IMR-90 (cell line): ENCODE results near the gene VCPKMT. TPM values are rescaled to one million over a fixed set of nuclear protein-coding genes. Genes with fewer than 3 reads are reported as not detected.

Experiments used
- ATAC-seq: fragments of 200-7000 bp; cut with Tn5 transposase; 2 replicates; pipeline ENCODE4 v1.9.1; 2020; ENCODE audit warnings: low read depth, mild to moderate bottlenecking, moderate library complexity
- BruUV-seq: library from RNA; stranded (reverse); fragments of 400-500 nt; replicated peaks from 2 replicates; lab custom pipeline; 2021; lab: Mats Ljungman, UMichigan
- CTCF ChIA-PET: fragments of 300-600 bp; formaldehyde crosslinking; extraction: SDS; loops from one replicate; lab custom pipeline; 2021; ENCODE audit warnings: antibody characterized with exemption; lab: Yijun Ruan, JAX
- POLR2A ChIA-PET: fragments of 300-600 bp; sonication (Branson Sonifier 250); formaldehyde crosslinking; loops from one replicate; lab custom pipeline; 2022; ENCODE audit warnings: antibody characterized with exemption; ENCODE audit not compliant: unreplicated experiment; lab: Charles Lee
- DNase-seq: peaks from one replicate; pipeline ENCODE4 v3.0.0; 2013
- H2AFZ ChIP-seq: replicated peaks from 2 replicates; pipeline ENCODE3; 2013; ENCODE audit warnings: low read length, mild to moderate bottlenecking; ENCODE audit not compliant: poor library complexity
- H2AK5ac ChIP-seq: 2 replicates; pipeline ENCODE4 v1.6.1; 2013; ENCODE audit warnings: low read depth, low read length, inconsistent platforms
- H2AK9ac ChIP-seq: replicated peaks from 2 replicates; pipeline ENCODE3; 2013; ENCODE audit warnings: mild to moderate bottlenecking, low read depth, low read length, moderate library complexity; ENCODE audit not compliant: poor library complexity
- H2BK120ac ChIP-seq: 2 replicates; pipeline ENCODE4 v1.6.1; 2013; ENCODE audit warnings: low read depth, low read length, inconsistent platforms
- H2BK15ac ChIP-seq: 3 replicates; pipeline ENCODE4 v1.6.1; 2013; ENCODE audit warnings: low read depth, low read length, inconsistent platforms
- H2BK20ac ChIP-seq: 2 replicates; pipeline ENCODE4 v1.6.1; 2013; ENCODE audit warnings: low read depth, mild to moderate bottlenecking, inconsistent platforms, low read length, moderate library complexity
- H2BK5ac ChIP-seq: 2 replicates; pipeline ENCODE4 v1.6.1; 2013; ENCODE audit warnings: mild to moderate bottlenecking, low read depth, low read length, inconsistent platforms; ENCODE audit not compliant: poor library complexity, severe bottlenecking
- H3K14ac ChIP-seq: replicated peaks from 2 replicates; pipeline ENCODE4 v1.6.1; 2013; ENCODE audit warnings: low read depth, low read length, inconsistent platforms
- H3K18ac ChIP-seq: 2 replicates; pipeline ENCODE4 v1.6.1; 2013; ENCODE audit warnings: low read depth, low read length, control low read depth
- H3K23ac ChIP-seq: 2 replicates; pipeline ENCODE4 v1.6.1; 2013; ENCODE audit warnings: low read depth, low read length, inconsistent platforms
- H3K27ac ChIP-seq: 2 replicates; pipeline ENCODE4 v1.5.1; 2013; ENCODE audit warnings: mild to moderate bottlenecking, control low read depth, low read length; ENCODE audit not compliant: insufficient read depth
- H3K27me3 ChIP-seq: 2 replicates; pipeline ENCODE4 v1.6.1; 2013; ENCODE audit warnings: low read length; ENCODE audit not compliant: control insufficient read depth, insufficient read depth
- H3K36me3 ChIP-seq: 2 replicates; pipeline ENCODE4 v1.6.1; 2013; ENCODE audit warnings: low read length, mixed read lengths; ENCODE audit not compliant: control insufficient read depth, insufficient read depth
- H3K4ac ChIP-seq: 2 replicates; pipeline ENCODE4 v1.6.1; 2013; ENCODE audit warnings: low read depth, low read length, inconsistent platforms
- H3K4me1 ChIP-seq: 2 replicates; pipeline ENCODE4 v1.6.1; 2013; ENCODE audit warnings: low read length, mixed read lengths; ENCODE audit not compliant: control insufficient read depth, insufficient read depth
- H3K4me2 ChIP-seq: 2 replicates; pipeline ENCODE4 v1.6.1; 2013; ENCODE audit warnings: low read depth, mild to moderate bottlenecking, control low read depth, low read length, moderate library complexity
- H3K4me3 ChIP-seq: 2 replicates; pipeline ENCODE4 v1.5.1; 2013; ENCODE audit warnings: low read depth, mild to moderate bottlenecking, control low read depth, low read length, moderate library complexity; ENCODE audit not compliant: insufficient read depth
- H3K56ac ChIP-seq: 2 replicates; pipeline ENCODE4 v1.6.1; 2013; ENCODE audit warnings: low read length, inconsistent platforms; ENCODE audit not compliant: insufficient read depth; ENCODE audit errors: extremely low read depth
- H3K79me1 ChIP-seq, 2 experiments: 2 replicates each; pipeline ENCODE4 v1.6.1; 2013; ENCODE audit warnings: low read length in 2 of 2, inconsistent platforms in 1 of 2, low read depth in 1 of 2
- H3K9ac ChIP-seq: 2 replicates; pipeline ENCODE4 v1.6.1; 2013; ENCODE audit warnings: low read depth, low read length, control low read depth
- H3K9me1 ChIP-seq: 2 replicates; pipeline ENCODE4 v1.6.1; 2013; ENCODE audit warnings: low read length, inconsistent platforms; ENCODE audit not compliant: insufficient read depth
- H3K9me3 ChIP-seq: 2 replicates; pipeline ENCODE4 v1.6.1; 2013; ENCODE audit warnings: low read length; ENCODE audit not compliant: control insufficient read depth, insufficient read depth
- H4K20me1 ChIP-seq: 2 replicates; pipeline ENCODE4 v1.6.1; 2013; ENCODE audit warnings: low read length, inconsistent platforms; ENCODE audit not compliant: insufficient read depth
- H4K5ac ChIP-seq: 2 replicates; pipeline ENCODE4 v1.6.1; 2013; ENCODE audit warnings: mild to moderate bottlenecking, low read depth, low read length, control low read depth
- H4K8ac ChIP-seq, 2 experiments: 2 replicates each; pipeline ENCODE4 v1.6.1; 2013; ENCODE audit warnings: low read depth in 2 of 2, low read length in 2 of 2, control low read depth in 1 of 2, inconsistent platforms in 1 of 2
- H4K91ac ChIP-seq: 2 replicates; pipeline ENCODE4 v1.6.1; 2013; ENCODE audit warnings: low read depth, low read length, inconsistent platforms; ENCODE audit not compliant: insufficient read depth
- ELK1 ChIP-seq: fragments of 150-350 bp; IDR thresholded peaks from 2 replicates; pipeline ENCODE4 v1.6.1; 2016; ENCODE audit warnings: low read depth, mild to moderate bottlenecking, low read length, moderate library complexity, borderline replicate concordance
- FOS ChIP-seq: fragments of 150-350 bp; IDR thresholded peaks from 2 replicates; pipeline ENCODE4 v1.6.1; 2016; ENCODE audit warnings: low read depth, low read length
- MAFK ChIP-seq: IDR thresholded peaks from 2 replicates; pipeline ENCODE4 v1.6.1; 2012; ENCODE audit warnings: low read depth, low read length, improper control_type of control experiment
- SMC3 ChIP-seq: fragments of 150-350 bp; IDR thresholded peaks from 2 replicates; pipeline ENCODE4 v1.6.1; 2016; ENCODE audit warnings: low read depth, mild to moderate bottlenecking, antibody characterized with exemption, low read length, moderate library complexity
- WGBS, 2 experiments: methylation state at CpG; one replicate each; pipeline versions ENCODE4 v1.1.5 to v1.1.7; 2013; ENCODE audit warnings: missing lambda C conversion rate in 2 of 2; ENCODE audit not compliant: insufficient read length in 1 of 2; ENCODE audit errors: extremely low coverage in 2 of 2; 5-methylcytosine and 5-hydroxymethylcytosine counted together
- dilution Hi-C: fragments of 300-500 bp; cut with HindIII; formaldehyde crosslinking; loops from one replicate; pipeline ENCODE4 v1.14.3; 2018; ENCODE audit warnings: low sequenced_read_pairs; ENCODE audit not compliant: unreplicated experiment
- in situ Hi-C: fragments of 300-500 bp; cut with MboI; formaldehyde crosslinking; loops from 3 replicates; pipeline ENCODE4 v1.14.3; 2019; ENCODE audit warnings: low sequenced_read_pairs, inconsistent platforms, mixed read lengths
- intact Hi-C: fragments of 100-400 bp; cut with micrococcal nuclease; formaldehyde crosslinking; loops from 2 replicates; pipeline ENCODE4 v1.10.0; 2022
- polyA plus RNA-seq, 3 experiments: library from polyadenylated mRNA; depleted of rRNA; stranded (reverse); fragments of >200 nt; gene quantifications; 2 replicates each; pipeline ENCODE4 v1.2.3, GENCODE V29; 2012; ENCODE audit warnings: low replicate concordance in 1 of 3
- total RNA-seq: library from RNA; depleted of rRNA; stranded (reverse); fragments of >200 nt; gene quantifications from 2 replicates; pipeline ENCODE4 v1.2.3, GENCODE V29; 2012

The VCPKMT gene
- total and polyA plus RNA-seq, 2 of the 4 experiments (the other 2 are of a cell fraction), result 2.5 to 4.7 TPM

DNA sequence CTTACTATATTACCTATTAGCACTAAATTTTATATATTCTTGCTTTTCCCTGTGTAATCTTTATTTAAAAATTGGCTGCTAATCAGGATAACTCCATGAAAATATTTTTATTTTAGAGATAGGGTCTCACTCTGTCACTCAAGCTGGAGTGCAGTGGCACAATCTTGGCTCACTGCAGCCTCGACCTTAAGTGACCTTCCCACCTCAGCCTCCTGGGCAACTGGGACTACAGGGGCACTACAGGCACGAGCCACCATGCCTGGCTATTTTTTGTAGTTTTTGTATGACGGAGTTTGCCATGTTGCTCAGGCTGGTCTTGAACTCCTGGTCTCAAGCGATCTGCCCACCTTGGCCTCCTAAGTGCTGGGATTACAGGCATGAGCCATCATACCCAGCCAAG, 32.4 kb upstream of the VCPKMT start:
- Histone ChIP-seq H3K56ac (no peak overlapping the region), H2BK20ac (no peak overlapping the region), H3K9me1 (0 out of 2 replicates have a peak, but pooled peaks cover 4% of the 10 kb centered on the region), H4K20me1 (no peaks in the 10 kb centered on the region), H3K4me1 (peaks cover 3% of the 10 kb centered on the region; the same call in 1 of the 2 replicates), H4K5ac (no peak overlapping the region), H3K27ac (no peak overlapping the region), H4K8ac (no peak overlapping the region), H3K14ac (no peak overlapping the region), H2AK5ac (no peak overlapping the region), H4K91ac (no peak overlapping the region), H3K18ac (no peak overlapping the region), H3K79me1 (peaks cover 0 to 6% of the 10 kb centered on the region in 2 experiments; a peak in 2 of 4 replicates), H3K27me3 (no peaks in the 10 kb centered on the region), H3K9ac (no peak overlapping the region), H3K9me3 (no peaks in the 10 kb centered on the region), H3K23ac (no peak overlapping the region), H3K4me2 (no peak overlapping the region), H2BK120ac (no peak overlapping the region), H2BK5ac (no peak overlapping the region), H2AFZ (no peak overlapping the region), H3K36me3 (peaks cover 23% of the 10 kb centered on the region), H3K4ac (no peak overlapping the region), H2AK9ac (no peak overlapping the region), H2BK15ac (no peak overlapping the region), H3K4me3 (no peak overlapping the region)
- no peak for DNase-seq
- BruUV-seq, result no TSS peak
- CTCF ChIA-PET, result no interaction called here
- no CpG with 5 or more reads among the region's 4 CpGs for WGBS, 2 experiments
- dilution Hi-C loops, result no loop called here
- POLR2A ChIA-PET, result no interaction called here
- no peak for ATAC-seq
- TF ChIP-seq ELK1 (no peak), FOS (no peak), MAFK (no peak), SMC3 (no peak)
- in situ Hi-C loops, result no loop called here
- intact Hi-C loops, result no loop called here
